Measurements from ENCODE around the gene CALML5.

CALML5 gene, protein sequence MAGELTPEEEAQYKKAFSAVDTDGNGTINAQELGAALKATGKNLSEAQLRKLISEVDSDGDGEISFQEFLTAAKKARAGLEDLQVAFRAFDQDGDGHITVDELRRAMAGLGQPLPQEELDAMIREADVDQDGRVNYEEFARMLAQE

DNA sequence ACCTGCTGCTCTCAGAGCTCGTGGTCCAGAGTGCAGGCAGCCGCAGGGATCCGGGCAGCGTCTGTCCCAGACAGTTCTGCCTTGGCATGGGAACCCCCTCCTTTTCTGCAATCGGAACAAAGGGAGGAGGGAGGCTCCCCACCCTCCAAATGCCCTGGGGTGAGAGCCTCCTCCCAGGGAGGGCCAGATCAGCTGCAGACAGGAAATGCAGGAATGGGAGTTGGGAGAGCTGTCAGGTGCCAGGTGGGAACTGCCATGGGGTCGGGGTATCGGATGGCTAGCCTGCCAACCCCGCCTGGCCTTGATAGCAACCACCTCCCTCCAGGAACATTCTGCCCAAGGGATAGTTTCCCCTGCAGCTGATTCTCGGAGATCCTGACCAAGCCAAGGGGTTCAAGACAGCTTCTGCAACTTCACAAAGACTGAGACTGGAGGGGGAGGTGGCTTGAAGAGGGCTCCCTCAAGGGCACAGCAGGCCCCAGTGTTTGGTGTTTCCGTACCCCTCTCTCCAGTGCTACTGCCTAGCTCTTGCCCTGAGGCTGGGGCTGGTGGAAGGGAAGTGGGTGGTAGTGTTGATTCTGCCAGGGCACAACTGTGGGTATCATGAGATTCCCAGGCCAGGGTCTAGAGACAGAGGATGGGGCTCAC, at the start of gene CALML5:
Gene CALML5, minus strand, starts transcription at position 78 of the 648 bp plus-strand sequence. CDS start 132 bp downstream, outside the sequence.
- DNase-seq (ENCODE audit: extremely low read depth in 1 of 2, low read depth in 1 of 2): no peak

DNA sequence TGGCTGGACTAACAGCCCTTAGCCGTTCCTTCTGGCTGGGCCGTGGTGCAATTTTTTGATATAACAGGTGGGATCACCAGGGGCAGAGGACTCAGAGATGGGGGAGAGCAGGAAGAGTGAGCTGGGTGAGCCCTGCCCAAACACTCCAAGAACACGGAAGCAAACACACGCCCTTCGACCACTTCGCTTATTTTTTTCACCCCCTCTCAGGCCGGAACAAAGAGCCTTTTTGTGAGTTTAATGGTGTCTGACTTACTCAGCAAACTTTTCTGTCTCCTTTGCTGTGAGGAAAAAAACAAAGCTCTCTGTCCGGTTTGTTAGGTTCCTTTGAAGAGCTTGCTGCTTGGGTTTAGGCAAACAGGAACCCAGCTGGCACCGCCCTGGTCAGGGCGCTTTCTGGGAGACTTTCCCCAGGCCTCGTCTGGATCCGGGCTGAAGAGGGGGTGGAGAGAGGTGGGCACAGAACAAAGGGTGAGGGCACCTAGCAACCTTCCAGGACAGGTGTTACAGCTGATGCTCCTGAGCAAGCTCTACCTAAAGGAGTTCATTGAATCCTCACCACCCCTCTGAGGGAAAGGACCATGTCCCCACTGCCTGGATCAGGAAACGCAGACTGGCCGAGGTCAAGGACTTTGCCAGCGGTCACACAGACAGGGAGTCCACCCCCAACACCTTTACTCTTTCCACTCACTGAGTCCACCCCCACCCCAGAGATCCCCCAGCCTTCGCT, 48.7 kb upstream of the CALML5 start:
- no peak for DNase-seq (ENCODE audit: extremely low read depth in 1 of 2, low read depth in 1 of 2)

DNA sequence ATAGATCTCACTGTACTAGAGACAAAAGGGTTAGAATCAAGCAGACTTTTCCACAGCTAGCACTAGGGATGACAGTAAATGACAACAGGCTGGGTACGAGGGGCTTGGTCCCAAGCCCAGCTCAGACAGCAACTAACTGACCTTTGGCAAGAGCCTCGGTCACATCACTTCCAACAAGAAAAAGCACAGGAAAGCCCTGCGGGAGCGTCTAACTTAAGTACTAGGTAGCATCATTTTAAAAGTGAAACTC, 48.2 kb upstream of the CALML5 start:
- DNase-seq (ENCODE audit: extremely low read depth in 1 of 2, low read depth in 1 of 2): no peak

DNA sequence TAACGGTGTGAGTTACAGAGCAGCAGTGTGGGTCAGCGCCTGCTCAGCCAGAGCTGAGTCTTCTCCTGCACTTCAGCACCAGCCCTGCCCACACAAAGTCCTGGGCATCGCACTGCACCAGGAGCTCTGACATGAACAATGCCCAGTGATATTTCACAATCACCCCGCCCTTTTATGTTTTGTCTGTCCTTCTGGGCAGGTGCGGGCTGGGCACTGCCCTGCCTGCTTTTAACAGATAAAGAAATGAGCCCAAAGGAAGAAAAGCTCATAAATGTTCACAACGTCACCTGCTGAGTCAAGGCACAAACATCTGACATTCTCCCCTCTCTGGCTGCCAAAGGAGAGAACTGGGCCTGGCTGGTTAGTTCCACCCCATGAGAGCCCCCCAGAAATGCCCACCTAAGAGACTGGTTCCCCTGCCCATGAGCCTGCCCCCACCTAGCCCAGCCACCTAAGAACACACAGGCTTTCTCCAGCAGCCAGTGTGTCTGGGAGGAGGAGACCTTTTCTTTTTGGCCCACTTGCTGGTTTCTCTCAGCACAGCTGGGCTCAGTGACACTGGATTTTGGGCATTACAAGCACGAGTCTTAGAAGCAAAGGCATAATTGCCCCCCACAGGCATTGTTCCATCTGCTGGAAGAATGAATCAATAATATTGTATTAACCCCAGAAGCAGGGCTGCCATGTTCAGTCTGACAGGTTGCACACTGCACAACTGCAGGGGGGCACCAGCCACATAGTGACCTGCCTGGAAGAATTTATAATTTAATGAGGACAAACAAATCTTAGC, 47.7 kb upstream of the CALML5 start:
- DNase-seq (ENCODE audit: extremely low read depth in 1 of 2, low read depth in 1 of 2): no peak

DNA sequence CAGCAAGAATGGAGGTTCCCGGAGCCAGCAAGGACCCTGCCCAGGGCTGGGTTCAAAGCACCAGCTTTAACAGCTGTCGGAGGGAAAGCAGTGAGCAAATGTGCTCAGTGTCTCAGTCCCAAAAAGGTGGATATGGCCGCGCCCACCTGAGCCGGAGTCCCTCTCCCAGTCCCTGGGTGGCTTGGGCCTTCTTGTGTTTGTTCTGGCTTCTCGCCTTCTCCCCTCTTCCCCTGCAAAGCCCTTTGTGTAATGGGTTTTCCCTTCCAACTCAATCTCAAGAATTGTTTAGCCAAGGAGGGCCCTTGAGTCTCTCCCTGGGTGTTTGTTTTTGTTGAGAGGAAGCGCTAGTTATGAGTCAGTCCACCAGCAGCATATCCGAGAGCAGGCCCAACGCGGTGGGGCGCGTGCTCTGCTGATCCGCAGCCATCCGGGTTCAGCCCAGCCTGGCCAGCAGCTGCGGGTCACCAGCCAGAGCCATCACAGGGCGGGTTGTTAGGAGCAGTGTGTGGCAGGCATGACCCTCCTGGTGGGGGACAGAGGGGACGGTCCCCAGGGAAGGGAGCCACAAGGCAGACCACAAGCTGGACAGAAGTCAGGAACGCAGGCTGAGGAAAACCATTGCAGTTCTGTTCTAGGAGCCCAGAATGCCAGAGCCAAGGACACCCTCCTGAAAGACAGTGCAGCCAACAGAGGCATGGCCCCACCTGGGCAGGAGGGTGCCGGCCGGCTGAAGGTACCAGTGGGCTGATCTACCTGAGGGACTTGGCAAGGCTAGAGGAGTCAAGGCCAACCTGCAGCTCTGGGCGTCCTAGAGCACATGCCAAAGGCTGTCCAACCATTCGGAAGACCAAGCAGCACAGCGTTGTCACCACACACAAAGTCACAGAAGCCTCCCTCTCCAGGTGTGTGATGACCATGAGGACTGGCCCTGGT, 46.7 kb upstream of the CALML5 start:
- no peak for DNase-seq (ENCODE audit: extremely low read depth in 1 of 2, low read depth in 1 of 2)

DNA sequence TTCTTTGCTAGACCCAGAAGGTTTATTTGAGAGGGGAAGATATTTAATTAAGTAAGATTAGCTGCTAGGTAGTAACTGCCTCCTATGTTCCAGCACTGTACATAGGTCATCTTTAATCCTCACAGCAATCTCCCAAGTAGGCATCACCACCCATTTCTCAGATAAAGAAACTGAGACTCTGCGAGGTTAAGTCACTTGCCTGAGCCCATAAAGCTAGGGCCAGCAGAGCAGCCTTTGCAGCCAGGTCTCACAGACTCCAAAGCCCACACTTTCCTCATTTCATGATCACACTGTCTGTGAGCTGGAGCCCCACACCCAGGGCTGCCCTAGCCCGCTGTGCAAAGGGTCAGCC, 46.0 kb upstream of the CALML5 start:
- no peak for DNase-seq (ENCODE audit: extremely low read depth in 1 of 2, low read depth in 1 of 2)

DNA sequence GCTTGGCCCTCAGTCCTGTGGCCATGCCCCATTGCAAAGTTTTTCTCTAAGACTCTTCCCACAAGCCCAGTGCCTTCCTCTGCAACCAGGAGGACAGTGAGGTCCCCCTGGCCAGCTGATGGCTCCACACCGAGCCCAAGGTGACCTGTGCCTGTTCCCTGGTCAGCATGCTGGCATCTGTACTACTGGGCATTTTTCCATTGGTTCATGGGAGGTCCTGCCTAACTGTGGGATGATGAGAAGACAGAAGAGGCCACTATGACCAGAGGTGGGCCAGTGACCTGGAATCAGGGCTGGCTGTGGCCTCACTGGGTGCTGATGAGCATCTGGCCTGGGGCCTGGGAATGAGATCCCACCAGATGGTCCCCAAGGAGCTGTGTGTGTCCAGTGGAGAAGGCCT, 45.6 kb upstream of the CALML5 start:
- no peak for DNase-seq (ENCODE audit: extremely low read depth in 1 of 2, low read depth in 1 of 2)

DNA sequence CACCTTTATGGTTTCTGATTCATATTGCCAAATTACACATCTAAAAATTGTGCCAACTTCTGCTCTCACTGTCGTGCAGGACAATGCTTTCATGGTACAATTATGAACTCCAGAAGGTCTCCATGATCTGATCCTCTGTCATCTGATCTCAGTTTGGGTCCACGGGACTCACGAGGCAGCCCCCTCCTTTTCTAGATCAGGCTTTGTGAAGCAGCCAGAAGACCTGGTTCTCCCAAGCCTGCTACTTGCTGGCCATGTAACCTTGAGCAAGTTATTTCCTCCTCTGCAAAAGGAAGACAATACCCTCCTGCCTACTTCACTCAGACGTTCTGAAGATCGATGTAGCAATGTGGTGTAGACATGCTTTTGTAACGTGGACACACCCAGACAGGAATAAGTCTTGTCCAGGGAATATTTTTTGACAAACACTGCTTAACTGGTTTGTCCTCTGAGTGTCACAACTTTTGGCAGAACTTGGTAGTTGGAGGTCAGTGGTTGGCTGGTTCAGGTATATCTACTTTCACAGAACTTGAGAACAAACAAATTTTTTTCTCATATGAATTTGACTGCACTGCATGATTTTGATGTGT, 44.9 kb upstream of the CALML5 start:
- no peak for DNase-seq (ENCODE audit: extremely low read depth in 1 of 2, low read depth in 1 of 2)

DNA sequence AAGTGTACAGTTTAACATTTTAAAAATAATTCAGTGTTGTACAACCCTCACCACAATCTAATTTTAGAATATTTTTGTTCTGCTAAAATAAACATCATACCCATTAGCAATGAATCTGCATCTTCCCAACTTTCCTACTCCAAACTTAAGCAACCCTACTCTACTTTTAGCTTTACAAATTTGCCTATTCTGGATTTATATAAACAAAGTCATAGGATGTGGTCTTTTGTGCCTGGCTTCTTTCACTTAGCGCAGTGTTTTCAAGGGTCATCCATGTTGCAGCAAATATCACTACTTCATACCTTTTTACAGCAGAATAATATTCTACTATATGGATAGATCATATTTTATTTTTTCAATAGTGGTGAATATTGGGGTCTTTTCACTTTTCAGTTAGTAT, 44.3 kb upstream of the CALML5 start:
- DNase-seq (ENCODE audit: extremely low read depth in 1 of 2, low read depth in 1 of 2): no peak

DNA sequence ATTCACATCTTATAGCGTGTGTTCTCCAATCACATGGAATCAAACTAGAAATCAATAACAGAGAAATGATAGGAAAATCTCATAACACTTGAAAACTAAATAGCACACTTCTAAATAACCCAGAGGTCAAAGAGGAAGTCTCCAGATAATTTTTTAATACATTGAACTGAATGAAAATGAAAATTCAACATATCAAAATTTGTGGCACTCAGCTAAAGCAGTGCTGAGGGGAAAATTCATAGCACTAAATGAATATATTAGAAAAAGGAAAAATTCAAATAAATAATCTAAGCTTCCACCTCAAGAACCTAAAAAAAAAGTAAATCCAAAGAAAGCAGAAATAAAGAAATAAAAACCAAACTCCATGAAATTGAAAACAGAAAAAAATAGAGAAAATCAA, 42.7 kb upstream of the CALML5 start:
- no peak for DNase-seq (ENCODE audit: extremely low read depth in 1 of 2, low read depth in 1 of 2)

DNA sequence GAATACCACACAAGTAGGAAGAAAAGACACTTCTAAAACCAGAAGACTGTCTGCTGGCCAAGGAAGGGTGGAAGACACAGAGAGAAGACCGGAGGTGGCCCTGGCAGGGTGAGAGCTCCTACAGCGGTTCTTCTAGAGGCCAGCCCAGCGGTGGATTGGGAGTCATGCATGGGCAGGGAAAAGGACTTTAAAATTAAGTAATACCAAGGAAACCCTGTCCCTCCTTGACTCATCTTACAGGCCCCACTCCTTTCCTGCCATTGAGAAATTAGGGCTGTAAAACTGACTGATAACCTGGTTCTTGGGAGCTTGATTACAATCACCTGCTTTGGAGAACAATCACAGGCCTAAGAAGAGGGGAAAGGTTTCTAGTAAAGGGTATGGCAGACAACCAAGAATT, 41.5 kb upstream of the CALML5 start:
- DNase-seq (ENCODE audit: extremely low read depth in 1 of 2, low read depth in 1 of 2): no peak

DNA sequence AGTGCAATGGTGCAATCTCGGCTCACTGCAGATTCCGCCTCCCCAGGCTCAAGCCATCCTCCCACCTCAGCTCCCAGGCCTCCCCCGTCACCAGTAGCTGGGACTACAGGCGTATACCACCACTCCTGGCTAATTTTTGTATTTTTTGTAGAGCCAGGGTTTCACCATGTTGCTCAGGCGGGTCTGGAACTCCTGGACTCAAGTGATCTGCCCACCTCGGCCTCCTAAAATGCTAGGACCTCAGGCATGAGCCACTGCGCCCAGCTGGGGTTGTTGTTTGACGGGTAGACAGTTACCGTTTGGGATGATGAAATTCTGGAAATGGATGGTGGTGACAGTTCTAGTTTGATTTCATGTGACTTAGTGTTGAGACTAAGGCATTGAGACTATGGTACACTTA, 40.7 kb upstream of the CALML5 start:
- no peak for DNase-seq (ENCODE audit: extremely low read depth in 1 of 2, low read depth in 1 of 2)

DNA sequence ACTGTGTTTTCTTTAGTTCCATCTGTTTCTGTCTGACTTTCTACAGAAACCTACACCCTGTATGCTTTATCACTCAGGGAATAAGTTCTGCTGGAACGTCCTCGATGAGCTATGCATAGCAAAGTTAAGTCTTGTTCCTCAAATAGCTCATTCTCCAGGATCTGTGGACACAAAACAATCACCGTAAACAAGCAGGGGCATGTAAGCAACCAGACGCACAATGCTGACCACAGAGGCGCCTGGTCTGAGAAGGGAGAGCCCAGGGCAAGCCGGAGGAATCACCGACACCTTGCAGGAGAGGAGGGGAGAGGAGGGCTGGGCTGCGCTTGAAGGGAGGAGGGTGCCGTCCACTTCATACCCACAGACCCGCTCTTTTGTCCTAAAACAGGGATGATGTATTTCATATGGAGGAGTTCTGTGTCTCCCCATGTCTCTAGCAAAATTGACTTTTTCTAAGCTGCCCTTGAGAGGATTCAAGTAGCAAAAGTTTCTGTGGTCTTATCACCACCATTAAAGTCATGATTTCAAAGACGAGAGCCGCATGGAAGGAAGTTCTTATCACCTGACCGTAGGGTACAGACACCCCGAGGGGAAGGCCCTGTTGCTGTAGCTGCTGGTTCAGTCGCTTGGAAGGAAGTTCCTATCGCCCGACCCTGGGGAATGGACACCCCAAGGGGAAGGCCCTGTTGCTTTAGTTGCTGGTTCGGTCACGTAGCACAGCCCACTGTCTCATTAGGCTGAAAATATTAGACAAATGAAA, 39.7 kb upstream of the CALML5 start:
- DNase-seq (ENCODE audit: extremely low read depth in 1 of 2, low read depth in 1 of 2): no peak

DNA sequence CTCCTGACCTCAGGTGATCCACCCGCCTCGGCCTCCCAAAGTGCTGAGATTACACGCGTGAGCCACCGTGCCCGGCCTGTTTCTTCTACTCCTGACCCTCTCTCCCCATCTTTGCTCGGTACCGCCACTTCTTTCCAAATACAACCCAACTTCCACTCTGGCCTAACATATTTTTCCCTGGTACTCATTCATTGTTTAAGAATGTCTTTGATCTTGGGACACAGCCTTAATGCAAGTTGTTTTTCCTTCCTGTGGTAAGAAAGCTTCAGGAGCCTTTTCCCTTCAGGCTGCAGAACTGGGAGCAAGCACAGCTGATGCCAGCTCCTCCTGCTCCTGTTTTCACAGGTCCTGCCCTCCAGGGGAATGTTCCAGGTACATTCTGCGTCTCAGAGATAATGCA, 39.1 kb upstream of the CALML5 start:
- DNase-seq (ENCODE audit: extremely low read depth in 1 of 2, low read depth in 1 of 2): no peak

DNA sequence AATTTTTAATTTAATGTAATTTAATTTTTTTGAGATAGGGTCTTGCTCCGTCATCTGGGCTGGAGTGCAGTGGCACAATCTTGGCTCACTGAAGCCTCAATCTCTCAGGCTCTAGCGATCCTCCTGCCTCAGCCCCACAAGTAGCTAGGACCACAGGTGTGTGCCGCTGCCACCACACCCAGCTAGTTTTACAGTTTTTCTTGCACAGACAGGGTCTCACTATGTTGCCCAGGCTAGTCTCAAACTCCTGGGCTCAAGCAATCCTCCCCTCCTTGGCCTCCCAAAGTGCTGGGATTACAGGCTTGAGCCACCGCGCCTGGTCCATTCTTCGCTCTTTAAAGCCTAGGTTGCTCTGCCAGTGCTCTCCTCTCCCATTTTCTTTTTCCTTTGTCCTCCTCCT, 38.3 kb upstream of the CALML5 start:
- DNase-seq (ENCODE audit: extremely low read depth in 1 of 2, low read depth in 1 of 2): no peak

DNA sequence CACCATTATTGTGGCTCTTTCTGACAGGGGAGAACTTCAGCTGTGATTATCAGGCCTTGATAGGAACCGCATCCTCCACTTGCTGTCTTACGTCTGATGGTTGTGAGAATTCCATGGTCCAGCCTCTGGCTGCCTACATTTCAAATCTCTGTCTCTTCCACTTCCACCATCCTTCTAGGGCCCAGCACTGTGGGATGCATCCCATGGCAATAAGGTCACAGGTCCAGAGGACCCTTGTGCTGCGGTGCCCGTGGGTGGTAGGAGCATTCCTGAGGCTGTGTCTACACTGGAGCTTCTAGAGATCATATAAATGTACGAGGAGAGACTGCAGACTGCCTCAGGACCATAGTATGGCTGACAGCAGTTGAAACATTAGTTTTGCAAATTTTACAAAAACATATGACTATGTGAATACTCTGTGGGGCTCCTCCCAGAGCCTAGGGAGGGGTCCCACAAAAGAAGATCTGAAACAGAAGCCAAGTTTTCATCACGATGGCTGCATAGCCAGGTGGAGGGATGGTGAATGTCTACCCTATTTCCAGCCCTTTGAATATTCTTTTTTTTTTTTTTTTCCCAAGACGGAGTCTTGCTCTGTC, 37.2 kb upstream of the CALML5 start:
- no peak for DNase-seq (ENCODE audit: extremely low read depth in 1 of 2, low read depth in 1 of 2)

DNA sequence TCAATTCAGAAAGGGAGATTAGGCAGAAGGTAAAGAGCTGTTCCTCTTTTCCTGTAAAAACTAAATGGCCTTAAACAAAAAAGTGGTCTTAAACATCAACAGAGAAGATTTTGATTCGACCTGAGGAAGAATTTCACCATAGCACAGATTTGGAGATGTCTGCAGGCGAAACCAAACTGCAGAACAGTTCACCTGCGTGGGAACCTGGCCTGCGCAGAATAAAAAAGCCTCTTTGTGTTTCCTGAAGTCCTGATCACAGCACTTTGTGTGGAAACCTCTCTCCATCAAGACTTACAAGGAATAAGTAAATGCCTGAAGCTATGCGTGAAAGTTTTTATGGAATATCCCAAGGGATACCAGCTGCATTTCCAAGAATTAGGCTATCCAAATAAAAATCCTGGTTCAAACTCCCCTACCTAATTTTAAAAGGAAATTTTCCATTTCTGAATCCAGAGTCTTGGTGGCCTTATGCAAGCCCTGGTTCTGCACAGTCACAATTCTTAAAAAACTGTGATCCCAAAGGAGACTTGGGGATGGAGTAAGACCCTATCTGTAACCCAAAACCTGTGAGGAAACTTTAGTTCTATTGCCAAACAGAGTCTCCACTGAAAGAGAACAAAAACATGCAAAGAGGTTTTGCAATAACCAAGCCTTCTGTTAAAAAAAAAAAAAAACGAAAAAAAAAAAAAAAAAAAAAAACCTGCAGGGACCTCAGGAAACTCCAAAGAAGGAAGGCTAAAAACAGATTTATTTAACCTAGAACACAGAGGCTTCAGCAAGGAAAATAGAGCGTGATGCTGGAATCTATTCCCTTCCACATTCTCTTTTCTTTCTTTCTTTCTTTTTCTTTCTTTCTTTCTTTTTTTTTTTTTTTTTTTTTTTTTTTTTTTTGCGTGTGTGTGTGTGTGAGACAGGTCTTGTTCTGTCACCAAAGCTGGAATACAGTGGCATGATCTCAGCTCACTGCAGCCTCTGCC, 35.8 kb upstream of the CALML5 start:
- no peak for DNase-seq (ENCODE audit: extremely low read depth in 1 of 2, low read depth in 1 of 2)
